ENCODE results near the gene ADCY5. TPM values are rescaled to one million over a fixed set of nuclear protein-coding genes. Genes with fewer than 3 reads are reported as not detected.

The ADCY5 gene
- total RNA-seq, 4 donors from 2014 or later, result 0.46 to 3.5 (median 1.3) TPM

DNA sequence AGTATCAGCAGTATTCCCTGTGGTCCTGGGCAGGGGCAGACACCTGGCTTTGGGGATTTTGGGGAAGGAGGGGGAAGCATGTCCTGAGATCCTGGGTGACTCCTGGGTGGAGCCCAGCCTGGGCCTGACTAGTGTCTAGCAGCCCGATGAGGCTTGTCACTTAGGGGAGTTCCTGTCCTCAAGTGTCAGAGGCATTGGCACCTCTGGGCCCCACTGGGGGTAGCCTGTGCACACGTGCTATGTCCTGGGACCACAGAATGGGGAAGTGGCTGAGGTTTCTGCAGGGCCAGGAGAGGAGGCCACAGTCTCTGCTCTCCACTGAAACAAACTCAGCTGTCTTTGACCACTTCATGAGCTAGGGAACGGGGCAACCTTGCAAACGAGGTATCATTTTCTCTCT, 31.5 kb upstream of the ADCY5 start:
- peak in 1 of 2 donors; percentile 43 for DNase-seq (ENCODE audit: low spot score in 2 of 2)
- intact Hi-C loops (cut with DNase I; ENCODE audit: low total_unique reads), result no loop called here
- 66 to 77% methylated on average over 4 of the region's 4 CpGs for WGBS, 2 donors
- no peak overlapping the region for H3K4me3 ChIP-seq (ENCODE audit: low read depth, poor library complexity, severe bottlenecking)
- TF ChIP-seq, protein P1, sequence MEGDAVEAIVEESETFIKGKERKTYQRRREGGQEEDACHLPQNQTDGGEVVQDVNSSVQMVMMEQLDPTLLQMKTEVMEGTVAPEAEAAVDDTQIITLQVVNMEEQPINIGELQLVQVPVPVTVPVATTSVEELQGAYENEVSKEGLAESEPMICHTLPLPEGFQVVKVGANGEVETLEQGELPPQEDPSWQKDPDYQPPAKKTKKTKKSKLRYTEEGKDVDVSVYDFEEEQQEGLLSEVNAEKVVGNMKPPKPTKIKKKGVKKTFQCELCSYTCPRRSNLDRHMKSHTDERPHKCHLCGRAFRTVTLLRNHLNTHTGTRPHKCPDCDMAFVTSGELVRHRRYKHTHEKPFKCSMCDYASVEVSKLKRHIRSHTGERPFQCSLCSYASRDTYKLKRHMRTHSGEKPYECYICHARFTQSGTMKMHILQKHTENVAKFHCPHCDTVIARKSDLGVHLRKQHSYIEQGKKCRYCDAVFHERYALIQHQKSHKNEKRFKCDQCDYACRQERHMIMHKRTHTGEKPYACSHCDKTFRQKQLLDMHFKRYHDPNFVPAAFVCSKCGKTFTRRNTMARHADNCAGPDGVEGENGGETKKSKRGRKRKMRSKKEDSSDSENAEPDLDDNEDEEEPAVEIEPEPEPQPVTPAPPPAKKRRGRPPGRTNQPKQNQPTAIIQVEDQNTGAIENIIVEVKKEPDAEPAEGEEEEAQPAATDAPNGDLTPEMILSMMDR (IDR thresholded peaks at IDR 0.05), result no peak
- TF ChIP-seq POLR2A (IDR thresholded peaks at IDR 0.05), result no peak

DNA sequence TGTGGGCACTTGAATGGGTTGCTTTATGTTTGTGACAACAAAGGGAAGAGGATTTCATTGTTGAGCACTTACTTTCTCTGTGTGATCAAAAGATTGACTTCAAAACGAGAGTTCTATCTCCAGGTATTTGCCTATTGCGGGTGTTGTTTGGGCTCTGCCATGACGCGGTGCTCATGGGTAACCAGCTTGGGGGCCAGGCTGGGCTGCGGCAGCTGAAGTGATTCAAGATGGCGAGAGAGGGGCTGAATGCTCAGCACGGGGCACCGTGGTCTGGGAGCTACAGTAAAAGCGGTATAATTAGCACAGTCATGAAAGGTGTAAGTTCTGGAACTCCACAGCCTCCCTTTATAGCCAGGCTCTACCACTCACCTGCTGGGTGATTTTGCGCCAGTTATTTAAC, 31.0 kb upstream of the ADCY5 start:
- peak in 1 of 2 donors; percentile 46 for DNase-seq (ENCODE audit: low spot score in 2 of 2)
- TF ChIP-seq, protein P1 (IDR thresholded peaks at IDR 0.05), result no peak
- no peak for TF ChIP-seq POLR2A (IDR thresholded peaks at IDR 0.05)
- intact Hi-C loops (cut with DNase I; ENCODE audit: low total_unique reads), result no loop called here
- WGBS, 2 donors, result 94 to 95% methylated on average over 10 of the region's 10 CpGs
- H3K4me3 ChIP-seq (ENCODE audit: low read depth, poor library complexity, severe bottlenecking), result no peak overlapping the region

DNA sequence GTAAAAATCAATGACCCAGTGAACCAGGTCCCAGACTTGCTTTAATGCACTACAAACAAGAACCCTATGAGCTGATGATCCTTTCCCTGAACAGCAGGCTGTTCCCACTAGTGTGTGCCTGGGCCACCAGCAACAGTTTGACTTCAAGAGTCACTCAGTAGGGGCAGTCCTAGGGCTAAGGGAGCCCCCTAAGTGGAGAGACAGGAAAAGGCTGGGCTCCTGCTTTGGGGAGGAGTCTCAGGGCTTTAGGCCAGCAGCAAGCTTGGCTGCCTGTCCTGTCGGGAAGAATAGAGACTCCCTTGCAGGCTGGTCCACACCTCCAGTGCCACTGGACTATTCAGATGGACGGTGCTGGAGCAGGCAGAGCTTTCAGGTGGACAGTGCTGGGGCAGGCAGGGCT, 29.4 kb upstream of the ADCY5 start:
- intact Hi-C loops (cut with DNase I; ENCODE audit: low total_unique reads), result no loop called here
- WGBS, 2 donors, result 31 to 44% methylated on average over 2 of the region's 2 CpGs
- DNase-seq (ENCODE audit: low spot score in 2 of 2), result peak in 1 of 2 donors; percentile 36
- TF ChIP-seq, protein P1 (IDR thresholded peaks at IDR 0.05), result no peak
- TF ChIP-seq POLR2A (IDR thresholded peaks at IDR 0.05), result no peak
- H3K4me3 ChIP-seq (ENCODE audit: low read depth, poor library complexity, severe bottlenecking), result no peak overlapping the region

DNA sequence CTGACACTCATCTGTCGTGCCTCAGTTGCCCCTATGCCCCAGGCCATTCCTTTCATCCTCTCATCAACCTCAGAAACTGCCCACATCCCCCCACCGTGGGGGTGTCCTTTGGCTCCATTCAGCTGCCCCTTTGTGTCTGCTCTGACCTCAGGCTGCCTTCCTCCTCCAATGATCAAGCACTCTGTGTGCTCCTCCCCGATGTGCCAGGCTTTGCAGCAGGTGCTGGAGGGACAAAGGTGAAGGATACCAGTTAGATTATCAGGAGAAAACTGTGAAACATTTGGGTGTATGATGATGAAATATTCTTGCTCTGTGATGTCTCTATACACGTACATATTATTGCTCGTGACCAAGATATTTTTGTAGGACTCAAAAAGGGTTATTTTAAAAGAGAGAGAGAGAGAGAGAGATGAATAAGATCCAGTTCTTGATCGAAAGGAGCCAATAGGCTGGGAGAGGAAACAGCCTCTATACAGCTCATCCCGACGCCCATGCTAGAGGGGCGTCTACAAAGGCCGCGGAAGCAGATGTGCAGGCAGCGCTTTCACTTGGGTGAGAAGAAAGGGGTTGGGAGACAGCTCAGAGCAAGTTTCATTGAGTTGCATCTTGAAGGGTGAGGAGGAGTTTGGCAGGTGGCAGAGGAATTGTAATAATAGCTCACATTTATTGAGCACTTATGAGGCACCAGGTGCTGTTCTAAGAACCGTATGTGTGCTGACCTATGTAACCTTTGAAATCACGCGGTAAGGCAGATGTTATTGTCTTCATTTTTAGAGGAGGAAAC, 28.3 kb upstream of the ADCY5 start:
- WGBS, 2 donors, result 71 to 76% methylated on average over 15 of the region's 15 CpGs

DNA sequence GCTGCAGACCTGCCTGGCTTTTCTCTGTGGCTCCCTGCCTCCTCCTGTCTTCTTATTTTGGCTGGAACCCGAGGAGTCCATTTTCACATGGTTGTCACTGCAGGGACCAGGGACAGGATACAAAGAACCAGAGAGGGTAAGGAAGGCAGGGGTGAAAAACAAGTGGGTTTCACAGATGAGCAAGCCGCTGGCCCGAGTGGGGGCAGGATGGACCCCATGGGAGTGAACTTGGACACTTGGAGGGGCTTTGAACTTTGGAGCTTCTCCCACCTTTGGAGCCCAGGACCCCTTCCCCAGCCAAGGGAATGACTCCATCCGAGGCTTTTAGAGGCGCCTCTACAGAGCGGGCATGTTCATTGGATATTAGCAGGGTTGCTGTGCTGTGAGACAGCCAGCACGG, 26.9 kb upstream of the ADCY5 start:
- DNase-seq (ENCODE audit: low spot score in 2 of 2), result peak in 1 of 2 donors; percentile 60
- H3K4me3 ChIP-seq (ENCODE audit: low read depth, poor library complexity, severe bottlenecking), result no peak overlapping the region
- intact Hi-C loops (cut with DNase I; ENCODE audit: low total_unique reads), result no loop called here
- no peak for TF ChIP-seq POLR2A (IDR thresholded peaks at IDR 0.05)
- TF ChIP-seq, protein P1 (IDR thresholded peaks at IDR 0.05), result no peak
- WGBS, 2 donors, result 86 to 87% methylated on average over 7 of the region's 7 CpGs

More for the DNA sequence above, 28.3 kb upstream of the ADCY5 start:
- TF ChIP-seq, protein P1 (IDR thresholded peaks at IDR 0.05), result no peak
- no peak for TF ChIP-seq POLR2A (IDR thresholded peaks at IDR 0.05)
- intact Hi-C loops (cut with DNase I; ENCODE audit: low total_unique reads), result no loop called here
- DNase-seq (ENCODE audit: low spot score in 2 of 2), result peak in 1 of 2 donors; percentile 26
- H3K4me3 ChIP-seq (ENCODE audit: low read depth, poor library complexity, severe bottlenecking), result no peak overlapping the region

Data from lower leg skin (tissue), 4 donors.